Adrenal gland (tissue), 12 donors: ENCODE results near the gene GPR146. TPM values are rescaled to one million over a fixed set of nuclear protein-coding genes. Genes with fewer than 3 reads are reported as not detected.
"Not testable (repeated sequence)": the region's sequence is repeated elsewhere in the genome, so short reads cannot be mapped to it uniquely, and the experiment has no call there.

Experiments
- DNase-seq, 7 donors: peaks; one replicate each; pipeline ENCODE4 v3.0.0-alpha.2; 2019 to 2020
- H3K27ac ChIP-seq, 5 donors: fragments of 200-600 bp; sonication (generic) in 4 of 5; 1 replicate in 3 of 5; 2 replicates in 2 of 5; pipeline versions ENCODE4 v1.5.1 to v1.8.0; 2016 to 2020; ENCODE audit warnings: mild to moderate bottlenecking in 1 of 5
- H3K27me3 ChIP-seq: fragments of 200-600 bp; 2 replicates; pipeline ENCODE4 v1.8.0; 2021
- H3K36me3 ChIP-seq, 2 donors: fragments of 200-600 bp; replicated peaks in 1 of 2; 1 replicate in 1 of 2; 2 replicates in 1 of 2; pipeline versions ENCODE4 v1.5.1 to v1.8.0; 2018 to 2022
- H3K4me1 ChIP-seq, 2 donors: fragments of 200-600 bp; replicated peaks in 1 of 2; 1 replicate in 1 of 2; 2 replicates in 1 of 2; pipeline versions ENCODE4 v1.5.1 to v1.8.0; 2018 to 2021
- H3K4me3 ChIP-seq, 4 donors: fragments of 200-600 bp; sonication (generic) in 3 of 4; one replicate each; pipeline ENCODE4 v1.5.1; 2016 to 2018
- H3K9me3 ChIP-seq, 3 donors: fragments of 200-600 bp; sonication (generic) in 1 of 3; replicated peaks in 1 of 3; 1 replicate in 2 of 3; 2 replicates in 1 of 3; pipeline versions ENCODE4 v1.5.1 to v1.8.0; 2016 to 2021
- POLR2A ChIP-seq, 2 donors: fragments of 450-650 bp; IDR thresholded peaks; one replicate each; pipeline ENCODE4 v1.6.1; 2017; ENCODE audit warnings: antibody characterized with exemption in 2 of 2, mild to moderate bottlenecking in 2 of 2, moderate library complexity in 1 of 2
- WGBS, 4 donors: extraction: QIAGEN DNeasy Blood & Tissue Kit in 2 of 4; methylation state at CpG; one replicate each; pipeline versions ENCODE4 v1.1.5 to v1.1.7; 2013 to 2017; 5-methylcytosine and 5-hydroxymethylcytosine counted together
- intact Hi-C, 2 donors: fragments of 100-400 bp; cut with DNase I; formaldehyde crosslinking; loops; one replicate each; pipeline versions ENCODE4 v1.14.1 to v1.15.0; 2022 to 2023
- polyA plus RNA-seq, 3 donors: library from polyadenylated mRNA; stranded (reverse); fragments of 200-250 nt in 2 of 3; fragments of 350-450 nt in 1 of 3; fragmentation: Illumina TruSeq in 1 of 3; extraction: RNeasy Lipid Tissue Mini Kit (QIAGEN cat#74804) in 1 of 3; gene quantifications; one replicate each; pipeline ENCODE4 v1.2.3, GENCODE V29; 2013 to 2014
- total RNA-seq, 9 donors: library from RNA; depleted of rRNA in 4 of 9; stranded (reverse); fragments of >200 nt in 4 of 9; fragments of 120-200 nt in 1 of 9; fragmentation: NEBNext Ultra II Directional in 1 of 9; extraction: Animal tissue kit (Norgen Biotek cat#: 25700) in 1 of 9; gene quantifications; one replicate each; pipeline versions ENCODE4 v1.1.0 to v1.2.4, GENCODE V29; 2013 to 2023
- TF ChIP-seq, protein P1 (sequence below), 6 experiments: fragments of 450-650 bp in 4 of 6; fragments of 200-600 bp in 2 of 6; sonication (generic) in 1 of 6; IDR thresholded peaks; 1 replicate in 5 of 6; 2 replicates in 1 of 6; pipeline versions ENCODE4 v1.5.1 to v1.8.0; 2016 to 2021; ENCODE audit warnings: antibody characterized with exemption in 6 of 6, mild to moderate bottlenecking in 2 of 6, moderate library complexity in 1 of 6
- donor health status: healthy with polysubstance abuse.
- donor health status: Bipolar disorder and iron deficiency.
- donor health status: DM: yes; HTN: yes; CAD: no.
- donor health status: DM: no; HTN: no; CAD: no.
- donor health status: DM: no; HTN: no; CAD: no.
- donor health status: DM: yes; HTN: yes; CAD: no.

GPR146 gene
- total and polyA plus RNA-seq, 12 donors, result 0.90 to 17.3 (median 8.7) TPM

DNA sequence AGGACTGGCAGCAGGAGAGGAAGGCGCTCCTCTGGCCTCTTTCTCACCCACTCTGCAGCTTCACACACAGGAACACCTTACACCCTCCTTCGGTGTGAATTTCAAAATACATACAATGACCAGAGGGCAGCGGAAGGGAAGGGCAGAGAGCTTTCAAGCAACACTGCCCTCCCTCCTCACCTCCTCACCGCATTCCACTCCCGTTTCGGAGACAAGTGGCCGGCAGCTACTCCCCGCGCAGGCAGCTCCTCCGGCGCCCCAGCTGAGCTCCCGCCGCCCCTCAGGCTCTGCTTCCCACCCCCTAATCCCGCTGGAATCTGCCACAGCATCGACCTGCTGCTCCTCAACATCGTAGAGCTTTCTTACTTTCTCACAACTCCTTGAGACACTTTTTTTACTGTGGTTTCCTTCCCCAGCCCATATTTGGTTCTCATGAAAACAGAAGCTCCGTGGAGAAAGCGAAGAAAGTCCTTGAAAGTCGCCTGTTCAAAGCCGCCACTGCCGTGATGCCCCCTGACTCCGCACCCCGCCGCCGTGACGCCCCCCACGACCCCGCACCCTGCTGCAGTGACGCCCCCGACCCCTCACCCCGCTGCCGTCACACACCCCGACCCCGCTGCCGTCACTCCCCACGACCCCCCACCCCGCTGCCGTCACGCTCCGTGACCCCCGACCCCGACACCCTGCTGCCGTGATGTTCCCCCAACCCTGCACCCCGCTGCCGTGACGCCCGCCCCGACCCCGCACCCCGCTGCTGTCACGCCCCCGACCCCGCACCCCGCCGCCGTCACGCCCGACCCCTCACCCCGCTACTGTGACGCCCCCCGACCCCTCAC lies 29.0 kb downstream of the GPR146 start:
- DNase-seq, result no peak
- TF ChIP-seq, protein P1, sequence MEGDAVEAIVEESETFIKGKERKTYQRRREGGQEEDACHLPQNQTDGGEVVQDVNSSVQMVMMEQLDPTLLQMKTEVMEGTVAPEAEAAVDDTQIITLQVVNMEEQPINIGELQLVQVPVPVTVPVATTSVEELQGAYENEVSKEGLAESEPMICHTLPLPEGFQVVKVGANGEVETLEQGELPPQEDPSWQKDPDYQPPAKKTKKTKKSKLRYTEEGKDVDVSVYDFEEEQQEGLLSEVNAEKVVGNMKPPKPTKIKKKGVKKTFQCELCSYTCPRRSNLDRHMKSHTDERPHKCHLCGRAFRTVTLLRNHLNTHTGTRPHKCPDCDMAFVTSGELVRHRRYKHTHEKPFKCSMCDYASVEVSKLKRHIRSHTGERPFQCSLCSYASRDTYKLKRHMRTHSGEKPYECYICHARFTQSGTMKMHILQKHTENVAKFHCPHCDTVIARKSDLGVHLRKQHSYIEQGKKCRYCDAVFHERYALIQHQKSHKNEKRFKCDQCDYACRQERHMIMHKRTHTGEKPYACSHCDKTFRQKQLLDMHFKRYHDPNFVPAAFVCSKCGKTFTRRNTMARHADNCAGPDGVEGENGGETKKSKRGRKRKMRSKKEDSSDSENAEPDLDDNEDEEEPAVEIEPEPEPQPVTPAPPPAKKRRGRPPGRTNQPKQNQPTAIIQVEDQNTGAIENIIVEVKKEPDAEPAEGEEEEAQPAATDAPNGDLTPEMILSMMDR (IDR thresholded peaks at IDR 0.05), result no peak
- no peak for TF ChIP-seq POLR2A (IDR thresholded peaks at IDR 0.05)
- Histone ChIP-seq H3K4me3 (no peak overlapping the region), H3K27me3 (no peaks in the 10 kb centered on the region), H3K36me3 (no peaks in the 10 kb centered on the region), H3K9me3 (no peaks in the 10 kb centered on the region), H3K27ac (no peak overlapping the region), H3K4me1 (peaks cover 24 to 26% of the 10 kb centered on the region in 2 donors)
- intact Hi-C loops, result no loop called here
- 53 to 70% (median 61%) methylated on average over 30 to 61 of the region's 61 CpGs for whole genome bisulfite sequencing, 4 donors

DNA sequence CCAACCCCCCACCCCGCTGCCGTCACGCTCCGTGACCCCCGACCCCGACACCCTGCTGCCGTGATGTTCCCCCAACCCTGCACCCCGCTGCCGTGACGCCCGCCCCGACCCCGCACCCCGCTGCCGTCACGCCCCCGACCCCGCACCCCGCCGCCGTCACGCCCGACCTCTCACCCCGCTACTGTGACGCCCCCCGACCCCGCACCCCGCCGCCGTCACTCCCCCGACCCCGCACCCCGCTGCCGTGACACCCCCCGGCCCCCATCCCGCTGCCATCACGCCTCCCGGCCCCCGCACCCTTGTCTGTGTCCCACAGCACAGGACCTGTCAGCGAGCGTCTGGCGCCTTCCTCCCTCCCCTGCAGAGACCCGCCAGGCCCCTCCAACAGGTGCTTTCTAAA lies 29.7 kb downstream of the GPR146 start:
- H3K4me3 ChIP-seq, H3K27me3 ChIP-seq, H3K9me3 ChIP-seq, H3K27ac ChIP-seq, intact Hi-C loops, DNase-seq, H3K36me3 ChIP-seq: not testable (repeated sequence)
- H3K4me1 ChIP-seq, result peaks cover 24 to 26% of the 10 kb centered on the region in 2 donors
- WGBS, 4 donors, result 90 to 100% (median 96%) methylated on average over 1 to 43 of the region's 43 CpGs

DNA sequence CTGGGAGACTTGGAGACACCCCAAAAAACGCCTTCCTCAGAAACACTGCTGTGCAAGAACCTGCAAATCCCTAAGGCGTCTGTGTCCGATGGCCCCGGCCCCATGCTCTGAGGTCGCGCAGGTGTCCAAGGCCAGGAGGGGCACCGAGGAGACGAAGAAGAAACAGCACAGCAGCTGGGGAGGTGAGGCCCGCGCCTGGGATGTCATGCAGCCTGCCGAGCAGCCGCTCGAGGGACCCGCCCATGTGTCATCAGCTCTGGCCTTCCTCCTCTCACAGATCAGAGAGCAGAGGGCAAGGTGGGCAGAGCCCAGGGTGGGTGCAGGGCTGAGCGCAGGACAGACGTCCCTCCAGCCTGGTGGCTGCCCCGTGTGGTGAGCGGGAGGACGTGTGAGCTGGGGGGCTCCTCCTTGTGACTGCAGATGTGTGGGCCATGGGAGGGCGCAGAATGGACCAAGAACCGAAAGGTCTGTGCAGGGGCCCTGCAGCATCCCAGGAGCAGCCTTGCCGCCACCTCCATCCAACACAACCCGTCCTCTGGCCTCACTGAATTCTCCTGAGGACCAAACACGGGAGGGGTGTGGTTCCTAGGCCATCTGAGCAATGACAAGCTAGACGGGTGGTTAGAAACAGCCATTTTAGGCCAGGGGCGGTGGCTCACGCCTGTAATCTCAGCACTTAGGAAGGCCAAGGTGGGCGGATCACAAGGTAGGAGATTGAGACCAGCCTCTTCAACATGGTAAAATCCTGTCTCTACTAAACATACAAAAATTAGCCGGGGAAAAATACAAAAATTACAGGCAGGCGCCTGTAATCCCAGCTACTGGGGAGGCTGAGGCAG lies 30.5 kb downstream of the GPR146 start:
- Histone ChIP-seq H3K4me1 (peaks cover 24 to 26% of the 10 kb centered on the region in 2 donors), H3K27me3 (no peaks in the 10 kb centered on the region), H3K9me3 (no peaks in the 10 kb centered on the region), H3K36me3 (no peaks in the 10 kb centered on the region), H3K27ac (peak overlapping the region in 4 of 5 donors; percentile 66 to 86 (median 80)), H3K4me3 (no peak overlapping the region)
- no peak for DNase-seq
- WGBS, 4 donors, result 82 to 89% (median 86%) methylated on average over 19 to 30 of the region's 30 CpGs
- intact Hi-C loops, result no loop called here
- TF ChIP-seq, protein P1 (IDR thresholded peaks at IDR 0.05), result no peak
- TF ChIP-seq POLR2A (IDR thresholded peaks at IDR 0.05), result no peak

- intact Hi-C loops, result no loop called here
- no peaks in the 10 kb centered on the region for H3K27me3 ChIP-seq
- H3K36me3 ChIP-seq, result no peaks in the 10 kb centered on the region
- H3K4me3 ChIP-seq, result peak overlapping the region in 1 of 4 donors; percentile 6
- peak; percentile 68 to 84 (median 82) for DNase-seq
- WGBS, 4 donors, result 32 to 72% (median 42%) methylated on average over 14 to 27 of the region's 27 CpGs
- TF ChIP-seq, protein P1 (IDR thresholded peaks at IDR 0.05), result peak in 1 of 6 experiments; percentile 7
- peak in 1 of 2 donors; percentile 45 for TF ChIP-seq POLR2A (IDR thresholded peaks at IDR 0.05)
- peak overlapping the region; percentile 66 to 86 (median 82) for H3K27ac ChIP-seq
- H3K9me3 ChIP-seq, result no peaks in the 10 kb centered on the region
- H3K4me1 ChIP-seq, result peaks cover 24 to 26% of the 10 kb centered on the region in 2 donors
Observed at GRCh38 chr7:1076184-1077072, 32.1 kb downstream of the GPR146 start.
